Hepatocyte (in vitro differentiated cells): ENCODE measurements around the gene MICU1. TPM values are rescaled to one million over a fixed set of nuclear protein-coding genes. Genes with fewer than 3 reads are reported as not detected.
"Not testable (repeated sequence)": the region's sequence is repeated elsewhere in the genome, so short reads cannot be mapped to it uniquely, and the experiment has no call there.

Experiments used
- DNase-seq: peaks from one replicate; pipeline ENCODE4 v3.0.0-alpha.2; 2016; ENCODE audit warnings: low spot score
- H2AFZ ChIP-seq: fragments of 200-600 bp; sonication (generic); 2 replicates; pipeline ENCODE4 v1.6.0; 2016; ENCODE audit warnings: antibody characterized with exemption, mild to moderate bottlenecking
- H3K27ac ChIP-seq: fragments of 200-600 bp; sonication (generic); 2 replicates; pipeline ENCODE4 v1.5.1; 2016; ENCODE audit warnings: mild to moderate bottlenecking
- H3K27me3 ChIP-seq: fragments of 200-600 bp; sonication (generic); 2 replicates; pipeline ENCODE4 v1.6.1; 2016
- H3K36me3 ChIP-seq: fragments of 200-600 bp; sonication (generic); replicated peaks from 2 replicates; pipeline ENCODE4 v1.5.1; 2016; ENCODE audit warnings: low read depth; ENCODE audit not compliant: insufficient read depth
- H3K4me1 ChIP-seq: fragments of 200-600 bp; sonication (generic); 2 replicates; pipeline ENCODE4 v1.5.1; 2016; ENCODE audit warnings: mild to moderate bottlenecking, moderate library complexity; ENCODE audit not compliant: insufficient read depth
- H3K4me2 ChIP-seq: fragments of 200-600 bp; sonication (generic); 2 replicates; pipeline ENCODE4 v1.6.0; 2016
- H3K4me3 ChIP-seq: fragments of 200-600 bp; sonication (generic); 2 replicates; pipeline ENCODE4 v1.5.1; 2016; ENCODE audit warnings: mild to moderate bottlenecking
- H3K79me2 ChIP-seq: fragments of 200-600 bp; sonication (generic); 2 replicates; pipeline ENCODE4 v1.6.0; 2017; ENCODE audit warnings: mild to moderate bottlenecking
- H3K9me2 ChIP-seq: fragments of 200-600 bp; sonication (generic); replicated peaks from 2 replicates; pipeline ENCODE4 v1.6.0; 2017; ENCODE audit warnings: mild to moderate bottlenecking; ENCODE audit not compliant: insufficient read depth
- H3K9me3 ChIP-seq: fragments of 200-600 bp; sonication (generic); 2 replicates; pipeline ENCODE4 v1.5.1; 2016; ENCODE audit warnings: low read depth, mild to moderate bottlenecking
- H4K20me1 ChIP-seq: fragments of 200-600 bp; sonication (generic); 2 replicates; pipeline ENCODE4 v1.6.0; 2016; ENCODE audit warnings: mild to moderate bottlenecking; ENCODE audit not compliant: insufficient read depth, poor library complexity, severe bottlenecking
- EZH2 ChIP-seq: fragments of 200-600 bp; sonication (generic); IDR thresholded peaks from 2 replicates; pipeline ENCODE4 v1.6.1; 2016; ENCODE audit warnings: antibody characterized with exemption, mild to moderate bottlenecking, borderline replicate concordance
- EZH2phosphoT487 ChIP-seq: fragments of 200-600 bp; sonication (generic); IDR thresholded peaks from one replicate; pipeline ENCODE4 v1.6.1; 2018; ENCODE audit warnings: antibody characterized with exemption, mild to moderate bottlenecking, low read depth, moderate library complexity; ENCODE audit not compliant: unreplicated experiment, severe bottlenecking
- WGBS: methylation state at CpG from one replicate; pipeline ENCODE4 v1.1.6; 2016; ENCODE audit warnings: low lambda C conversion rate; ENCODE audit errors: missing lambda C conversion rate; 5-methylcytosine and 5-hydroxymethylcytosine counted together
- polyA plus RNA-seq: library from polyadenylated mRNA; unstranded; fragments of >200 nt; fragmentation: Nextera tagmentation; extraction: Ambion mirVana; gene quantifications from 2 replicates; pipeline ENCODE4 v1.2.1, GENCODE V29; 2016
- total RNA-seq: library from RNA; depleted of rRNA; stranded (reverse); fragments of >200 nt; gene quantifications from 2 replicates; pipeline ENCODE4 v1.2.3, GENCODE V29; 2014
- TF ChIP-seq, protein P1 (sequence below): fragments of 200-600 bp; sonication (generic); IDR thresholded peaks from 2 replicates; pipeline ENCODE4 v1.5.1; 2016; ENCODE audit warnings: antibody characterized with exemption, mild to moderate bottlenecking; ENCODE audit not compliant: poor library complexity

Gene MICU1
- total and polyA plus RNA-seq, 2 experiments from 2014 or later: 34.0 to 60.1 TPM

GRCh38 chr10:72349438-72349837 lies 276.4 kb downstream of the MICU1 start:
- Histone ChIP-seq H3K4me3 (no peak overlapping the region), H2AFZ (no peak overlapping the region), H3K27ac (no peak overlapping the region), H3K4me1 (peaks cover 16% of the 10 kb centered on the region), H3K4me2 (no peak overlapping the region), H4K20me1 (peaks cover 17% of the 10 kb centered on the region), H3K79me2 (peaks cover 60% of the 10 kb centered on the region), H3K9me3 (no peaks in the 10 kb centered on the region), H3K9me2 (no peaks in the 10 kb centered on the region), H3K36me3 (no peaks in the 10 kb centered on the region), H3K27me3 (no peaks in the 10 kb centered on the region)
- no peak for DNase-seq
- 100% methylated on average over 2 of the region's 2 CpGs for WGBS
- no peak for TF ChIP-seq EZH2
- TF ChIP-seq, protein P1, sequence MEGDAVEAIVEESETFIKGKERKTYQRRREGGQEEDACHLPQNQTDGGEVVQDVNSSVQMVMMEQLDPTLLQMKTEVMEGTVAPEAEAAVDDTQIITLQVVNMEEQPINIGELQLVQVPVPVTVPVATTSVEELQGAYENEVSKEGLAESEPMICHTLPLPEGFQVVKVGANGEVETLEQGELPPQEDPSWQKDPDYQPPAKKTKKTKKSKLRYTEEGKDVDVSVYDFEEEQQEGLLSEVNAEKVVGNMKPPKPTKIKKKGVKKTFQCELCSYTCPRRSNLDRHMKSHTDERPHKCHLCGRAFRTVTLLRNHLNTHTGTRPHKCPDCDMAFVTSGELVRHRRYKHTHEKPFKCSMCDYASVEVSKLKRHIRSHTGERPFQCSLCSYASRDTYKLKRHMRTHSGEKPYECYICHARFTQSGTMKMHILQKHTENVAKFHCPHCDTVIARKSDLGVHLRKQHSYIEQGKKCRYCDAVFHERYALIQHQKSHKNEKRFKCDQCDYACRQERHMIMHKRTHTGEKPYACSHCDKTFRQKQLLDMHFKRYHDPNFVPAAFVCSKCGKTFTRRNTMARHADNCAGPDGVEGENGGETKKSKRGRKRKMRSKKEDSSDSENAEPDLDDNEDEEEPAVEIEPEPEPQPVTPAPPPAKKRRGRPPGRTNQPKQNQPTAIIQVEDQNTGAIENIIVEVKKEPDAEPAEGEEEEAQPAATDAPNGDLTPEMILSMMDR: no peak
- no peak for TF ChIP-seq EZH2phosphoT487

DNA sequence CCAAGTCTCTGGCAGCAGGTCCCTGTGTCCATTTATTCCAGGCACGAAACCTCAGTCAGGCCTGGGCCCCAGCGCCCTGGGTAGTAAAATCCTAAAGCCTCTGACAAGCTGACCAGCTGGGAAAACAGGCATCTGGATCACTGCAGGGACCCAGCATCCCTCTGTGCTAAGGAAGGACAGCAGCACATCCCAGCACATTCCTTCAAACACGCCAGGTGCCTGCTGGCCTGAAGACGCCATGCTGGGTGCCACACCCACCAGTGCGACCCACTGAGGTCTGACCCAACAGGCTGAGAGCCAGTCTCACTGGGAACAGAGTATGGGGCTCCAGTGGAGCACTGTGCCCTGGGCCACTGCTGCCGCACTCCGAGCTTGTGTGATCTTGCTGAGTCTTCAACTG lies 277.6 kb downstream of the MICU1 start:
- Histone ChIP-seq H2AFZ (no peak overlapping the region), H3K4me2 (no peak overlapping the region), H3K9me3 (no peaks in the 10 kb centered on the region), H3K27ac (no peak overlapping the region), H3K79me2 (peaks cover 52% of the 10 kb centered on the region), H3K27me3 (no peaks in the 10 kb centered on the region), H3K4me1 (peaks cover 12% of the 10 kb centered on the region), H3K9me2 (no peaks in the 10 kb centered on the region), H3K36me3 (no peaks in the 10 kb centered on the region), H4K20me1 (peaks cover 17% of the 10 kb centered on the region), H3K4me3 (no peak overlapping the region)
- DNase-seq: no peak
- TF ChIP-seq EZH2 (no peak), EZH2phosphoT487 (no peak)
- TF ChIP-seq, protein P1: no peak
- WGBS: 93% methylated on average over 7 of the region's 7 CpGs

- H3K79me2 ChIP-seq: peaks cover 31% of the 10 kb centered on the region
- not testable (repeated sequence) for H3K9me3 ChIP-seq, H2AFZ ChIP-seq, H3K4me2 ChIP-seq, H3K4me3 ChIP-seq, DNase-seq, H3K9me2 ChIP-seq, H3K36me3 ChIP-seq, H3K27ac ChIP-seq, H3K27me3 ChIP-seq, H3K4me1 ChIP-seq, H4K20me1 ChIP-seq
- 100% methylated on average over 7 of the region's 7 CpGs for WGBS
Measured at GRCh38 chr10:72346117-72346516, 279.8 kb downstream of the MICU1 start.

GRCh38 chr10:72344932-72345331 lies 280.9 kb downstream of the MICU1 start:
- Histone ChIP-seq H3K36me3 (no peaks in the 10 kb centered on the region), H2AFZ (no peak overlapping the region)
- 96% methylated on average over 11 of the region's 11 CpGs for WGBS

More at GRCh38 chr10:72344932-72345331, 280.9 kb downstream of the MICU1 start:
- Histone ChIP-seq H3K27me3 (no peaks in the 10 kb centered on the region), H3K9me2 (no peaks in the 10 kb centered on the region), H3K4me3 (no peak overlapping the region), H3K4me2 (no peak overlapping the region), H3K4me1 (no peaks in the 10 kb centered on the region), H3K27ac (no peak overlapping the region), H3K9me3 (no peaks in the 10 kb centered on the region), H3K79me2 (peaks cover 19% of the 10 kb centered on the region), H4K20me1 (no peaks in the 10 kb centered on the region)
- no peak for DNase-seq
- TF ChIP-seq EZH2: no peak
- TF ChIP-seq EZH2phosphoT487: no peak
- TF ChIP-seq, protein P1: no peak
